Calu3 (cell line): ENCODE measurements around the gene GPR39. TPM values are rescaled to one million over a fixed set of nuclear protein-coding genes. Genes with fewer than 3 reads are reported as not detected.

Source experiments
- BruUV-seq: library from RNA; stranded (reverse); fragments of 400-500 nt; replicated peaks from 2 replicates; lab custom pipeline; 2021; lab: Mats Ljungman, UMichigan
- CTCF ChIA-PET: fragments of 300-600 bp; sonication (Branson Sonifier 250); formaldehyde crosslinking; loops from one replicate; lab custom pipeline; 2022; ENCODE audit warnings: antibody characterized with exemption; lab: Charles Lee
- DNase-seq: peaks from one replicate; pipeline ENCODE4 v3.0.0; 2022
- H3K27ac Mint-ChIP-seq: one replicate; pipeline ENCODE4 v1.8.0; 2022; ENCODE audit warnings: mixed read lengths; ENCODE audit not compliant: unreplicated experiment
- H3K27me3 Mint-ChIP-seq: one replicate; pipeline ENCODE4 v1.8.0; 2022; ENCODE audit warnings: mixed read lengths; ENCODE audit not compliant: unreplicated experiment
- H3K36me3 Mint-ChIP-seq: one replicate; pipeline ENCODE4 v1.8.0; 2022; ENCODE audit warnings: mild to moderate bottlenecking, moderate library complexity, mixed read lengths; ENCODE audit not compliant: insufficient read depth, unreplicated experiment
- H3K4me1 Mint-ChIP-seq: one replicate; pipeline ENCODE4 v1.8.0; 2022; ENCODE audit warnings: mild to moderate bottlenecking, low read depth, mixed read lengths; ENCODE audit not compliant: unreplicated experiment
- H3K4me3 Mint-ChIP-seq: one replicate; pipeline ENCODE4 v1.8.0; 2022; ENCODE audit warnings: mild to moderate bottlenecking, low read depth, moderate library complexity, mixed read lengths; ENCODE audit not compliant: unreplicated experiment
- H3K9me3 Mint-ChIP-seq: one replicate; pipeline ENCODE4 v1.8.0; 2022; ENCODE audit warnings: low read depth, mixed read lengths; ENCODE audit not compliant: unreplicated experiment
- intact Hi-C: fragments of 100-400 bp; cut with micrococcal nuclease; formaldehyde crosslinking; loops from one replicate; pipeline ENCODE4 v1.10.0; 2022; ENCODE audit not compliant: unreplicated experiment
- total RNA-seq: library from RNA; stranded (reverse); gene quantifications from 2 replicates; pipeline ENCODE4 v1.2.3, GENCODE V29; 2022
- TF ChIP-seq, protein P1 (sequence below): fragments of 200-600 bp; IDR thresholded peaks from one replicate; pipeline ENCODE4 v1.8.0; 2022; ENCODE audit warnings: antibody characterized with exemption; ENCODE audit not compliant: unreplicated experiment

The GPR39 gene
- total RNA-seq, 1 experiment from 2014 or later, result 24.9 TPM

DNA sequence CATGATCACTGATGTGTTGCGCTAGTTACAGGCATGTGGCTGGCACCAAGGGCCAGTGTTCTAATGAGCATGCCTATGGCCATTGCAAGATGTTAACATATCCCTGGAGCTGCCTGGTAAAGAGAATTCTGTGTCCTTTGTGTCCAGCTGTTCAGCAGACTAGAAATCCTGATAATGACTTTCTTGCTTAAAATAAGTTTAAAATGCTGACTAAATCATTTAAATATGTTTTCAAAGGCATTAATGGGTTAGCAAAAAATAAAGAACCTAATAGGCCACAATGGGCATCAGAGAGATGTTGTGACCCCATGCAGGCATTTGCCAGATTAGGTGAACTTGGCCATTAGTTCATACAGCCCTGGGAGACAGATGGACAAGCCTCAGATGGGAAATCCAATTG, 67.5 kb downstream of the GPR39 start:
- DNase-seq, result no peak
- intact Hi-C loops, result no loop called here
- CTCF ChIA-PET, result no interaction called here
- Mint-ChIP-seq H3K4me1 (no peaks in the 10 kb centered on the region), H3K36me3 (no peaks in the 10 kb centered on the region), H3K9me3 (peaks cover 14% of the 10 kb centered on the region), H3K27ac (no peak overlapping the region), H3K4me3 (no peak overlapping the region), H3K27me3 (no peaks in the 10 kb centered on the region)
- no TSS peak for BruUV-seq
- TF ChIP-seq, protein P1, sequence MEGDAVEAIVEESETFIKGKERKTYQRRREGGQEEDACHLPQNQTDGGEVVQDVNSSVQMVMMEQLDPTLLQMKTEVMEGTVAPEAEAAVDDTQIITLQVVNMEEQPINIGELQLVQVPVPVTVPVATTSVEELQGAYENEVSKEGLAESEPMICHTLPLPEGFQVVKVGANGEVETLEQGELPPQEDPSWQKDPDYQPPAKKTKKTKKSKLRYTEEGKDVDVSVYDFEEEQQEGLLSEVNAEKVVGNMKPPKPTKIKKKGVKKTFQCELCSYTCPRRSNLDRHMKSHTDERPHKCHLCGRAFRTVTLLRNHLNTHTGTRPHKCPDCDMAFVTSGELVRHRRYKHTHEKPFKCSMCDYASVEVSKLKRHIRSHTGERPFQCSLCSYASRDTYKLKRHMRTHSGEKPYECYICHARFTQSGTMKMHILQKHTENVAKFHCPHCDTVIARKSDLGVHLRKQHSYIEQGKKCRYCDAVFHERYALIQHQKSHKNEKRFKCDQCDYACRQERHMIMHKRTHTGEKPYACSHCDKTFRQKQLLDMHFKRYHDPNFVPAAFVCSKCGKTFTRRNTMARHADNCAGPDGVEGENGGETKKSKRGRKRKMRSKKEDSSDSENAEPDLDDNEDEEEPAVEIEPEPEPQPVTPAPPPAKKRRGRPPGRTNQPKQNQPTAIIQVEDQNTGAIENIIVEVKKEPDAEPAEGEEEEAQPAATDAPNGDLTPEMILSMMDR, result no peak

DNA sequence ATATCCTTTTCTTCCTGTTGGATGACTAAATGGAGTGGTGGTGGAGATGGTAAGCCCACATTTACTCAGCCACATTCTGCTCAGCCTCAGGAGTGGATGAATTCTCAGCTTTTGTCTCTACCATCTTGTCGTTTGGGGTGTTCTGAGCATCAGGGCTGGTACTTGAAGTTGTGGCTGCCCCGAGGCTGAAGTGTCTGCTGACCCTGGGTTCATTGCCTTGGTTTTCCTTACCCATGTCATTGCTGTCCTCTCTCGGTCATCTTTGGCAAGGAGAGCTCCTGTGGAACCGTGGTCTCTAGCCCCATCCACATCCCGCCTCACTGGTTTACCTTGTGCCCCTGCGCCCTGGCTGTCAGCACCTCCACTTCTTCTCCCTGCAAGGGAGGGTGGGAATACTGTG, 71.9 kb downstream of the GPR39 start:
- no peaks in the 10 kb centered on the region for H3K27me3 Mint-ChIP-seq
- H3K36me3 Mint-ChIP-seq, result peaks cover 1% of the 10 kb centered on the region
- intact Hi-C loops, result no loop called here
- H3K27ac Mint-ChIP-seq, result no peak overlapping the region
- TF ChIP-seq, protein P1, result no peak
- BruUV-seq, result no TSS peak
- peaks cover 2% of the 10 kb centered on the region for H3K9me3 Mint-ChIP-seq
- H3K4me1 Mint-ChIP-seq, result no peaks in the 10 kb centered on the region
- DNase-seq, result no peak
- H3K4me3 Mint-ChIP-seq, result no peak overlapping the region
- CTCF ChIA-PET, result no interaction called here

DNA sequence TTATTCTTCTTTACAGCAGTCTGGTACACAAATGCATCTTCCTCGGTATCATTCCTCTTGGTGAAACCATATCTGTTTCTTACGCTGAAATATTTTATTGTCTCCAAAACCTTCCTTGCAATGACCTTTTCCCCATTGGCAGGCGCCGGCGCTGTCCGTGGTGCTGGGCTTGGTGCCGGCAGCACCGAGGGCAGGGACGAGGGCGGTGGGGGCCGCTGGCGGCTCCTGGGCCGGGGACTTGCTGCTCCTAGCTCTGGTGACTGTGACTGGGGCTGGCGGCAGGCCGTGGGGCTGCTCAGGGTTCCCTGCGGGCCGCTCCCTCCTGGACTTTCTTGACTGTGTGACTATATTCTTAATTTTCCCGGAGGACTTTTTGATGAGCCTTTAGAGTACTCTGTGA, 72.5 kb downstream of the GPR39 start:
- CTCF ChIA-PET, result no interaction called here

DNA sequence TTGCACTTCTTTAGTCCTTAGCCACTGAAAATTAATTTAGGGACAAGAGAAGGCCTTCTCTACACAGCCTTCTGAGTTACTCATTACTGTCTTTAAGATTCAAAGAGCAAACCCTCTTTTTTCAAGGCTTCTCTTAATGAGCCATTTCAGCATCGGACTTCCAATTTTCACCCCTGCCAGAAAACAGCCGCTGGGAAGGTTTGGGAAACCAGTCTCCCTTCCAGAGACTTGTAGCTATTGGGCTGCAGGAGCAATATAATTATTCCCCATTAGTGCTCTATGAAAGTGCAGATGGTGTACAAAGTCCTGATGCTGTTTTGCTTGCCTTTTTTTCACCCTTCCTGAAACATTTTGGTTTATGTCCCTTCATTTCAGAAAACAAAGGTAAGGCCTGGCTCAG, 79.3 kb downstream of the GPR39 start:
- BruUV-seq, result no TSS peak
- H3K27me3 Mint-ChIP-seq, result no peaks in the 10 kb centered on the region

More for the DNA sequence above, 72.5 kb downstream of the GPR39 start:
- BruUV-seq, result no TSS peak
- Mint-ChIP-seq H3K36me3 (peaks cover 4% of the 10 kb centered on the region), H3K4me3 (no peak overlapping the region), H3K9me3 (peaks cover 2% of the 10 kb centered on the region), H3K27me3 (no peaks in the 10 kb centered on the region), H3K4me1 (no peaks in the 10 kb centered on the region), H3K27ac (no peak overlapping the region)
- DNase-seq, result no peak
- intact Hi-C loops, result no loop called here
- TF ChIP-seq, protein P1, result no peak

More for the DNA sequence above, 79.3 kb downstream of the GPR39 start:
- Mint-ChIP-seq H3K9me3 (peaks cover 6% of the 10 kb centered on the region), H3K27ac (no peak overlapping the region), H3K4me3 (no peak overlapping the region), H3K4me1 (no peaks in the 10 kb centered on the region), H3K36me3 (peaks cover 4% of the 10 kb centered on the region)
- no peak for DNase-seq
- intact Hi-C loops, result no loop called here
- TF ChIP-seq, protein P1, result no peak
- CTCF ChIA-PET, result no interaction called here
